Uterus (tissue), 4 donors: ENCODE results near the gene COPS7A. TPM values are rescaled to one million over a fixed set of nuclear protein-coding genes. Genes with fewer than 3 reads are reported as not detected.

ENCODE experiments used
- DNase-seq, 2 donors: peaks; one replicate each; pipeline ENCODE4 v3.0.0-alpha.2; 2019 to 2020
- H3K27ac ChIP-seq, 2 donors: fragments of 200-600 bp; sonication (generic); 1 replicate in 1 of 2; 2 replicates in 1 of 2; pipeline ENCODE4 v1.5.1; 2016 to 2018
- H3K27me3 ChIP-seq, 2 donors: fragments of 200-600 bp; sonication (generic); one replicate each; pipeline ENCODE4 v1.5.1; 2018 to 2019; ENCODE audit warnings: control low read depth in 1 of 2
- H3K36me3 ChIP-seq, 2 donors: fragments of 200-600 bp; sonication (generic); one replicate each; pipeline ENCODE4 v1.5.1; 2019; ENCODE audit warnings: control low read depth in 1 of 2
- H3K4me1 ChIP-seq, 2 donors: fragments of 200-600 bp; sonication (generic); one replicate each; pipeline ENCODE4 v1.5.1; 2018 to 2019; ENCODE audit warnings: control low read depth in 1 of 2
- H3K4me3 ChIP-seq, 2 donors: fragments of 200-600 bp; sonication (generic); 1 replicate in 1 of 2; 2 replicates in 1 of 2; pipeline ENCODE4 v1.5.1; 2018 to 2019; ENCODE audit warnings: mild to moderate bottlenecking in 1 of 2
- H3K9me3 ChIP-seq, 2 donors: fragments of 200-600 bp; sonication (generic); one replicate each; pipeline ENCODE4 v1.5.1; 2019; ENCODE audit warnings: control low read depth in 1 of 2
- CTCF ChIP-seq, 4 experiments: fragments of 200-600 bp in 2 of 4; fragments of 450-650 bp in 2 of 4; sonication (generic) in 2 of 4; IDR thresholded peaks; one replicate each; pipeline ENCODE4 v1.5.1; 2016 to 2019; ENCODE audit warnings: antibody characterized with exemption in 4 of 4, mild to moderate bottlenecking in 2 of 4, moderate library complexity in 1 of 4
- POLR2A ChIP-seq, 2 donors: fragments of 450-650 bp; IDR thresholded peaks; one replicate each; pipeline ENCODE4 v1.6.1; 2016; ENCODE audit warnings: antibody characterized with exemption in 2 of 2, mild to moderate bottlenecking in 1 of 2, moderate library complexity in 1 of 2
- intact Hi-C: fragments of 100-400 bp; cut with DNase I; formaldehyde crosslinking; loops from one replicate; pipeline ENCODE4 v1.15.1; 2023; ENCODE audit warnings: low total_unique reads
- total RNA-seq, 4 donors: library from RNA; depleted of rRNA in 3 of 4; stranded (reverse); fragments of >200 nt in 3 of 4; gene quantifications; one replicate each; pipeline versions ENCODE4 v1.1.0 to v1.2.4, GENCODE V29; 2014 to 2023
- donor health status: DM: yes; HTN: yes; CAD: no.

The COPS7A gene
- total RNA-seq, 4 donors from 2014 or later: 35.6 to 50.3 (median 37.7) TPM

- peak overlapping the region; percentile 74 to 98 for H3K27ac ChIP-seq
- no peak for DNase-seq
- H3K9me3 ChIP-seq: no peaks in the 10 kb centered on the region
- H3K36me3 ChIP-seq: no peaks in the 10 kb centered on the region
- no peaks in the 10 kb centered on the region for H3K27me3 ChIP-seq
- intact Hi-C loops: no loop called here
- no peak for TF ChIP-seq POLR2A (IDR thresholded peaks at IDR 0.05)
- TF ChIP-seq CTCF (IDR thresholded peaks at IDR 0.05): no peak
- H3K4me3 ChIP-seq: peak overlapping the region in 1 of 2 donors; percentile 41
- peaks cover 0 to under 1% of the 10 kb centered on the region in 2 donors for H3K4me1 ChIP-seq
Measured at GRCh38 chr12:6773590-6774351, 49.9 kb downstream of the COPS7A start.

GRCh38 chr12:6774499-6775062 lies 50.7 kb downstream of the COPS7A start:
- Histone ChIP-seq H3K36me3 (no peaks in the 10 kb centered on the region), H3K4me1 (no peaks in the 10 kb centered on the region), H3K27me3 (no peaks in the 10 kb centered on the region), H3K9me3 (no peaks in the 10 kb centered on the region), H3K27ac (peak overlapping the region; percentile 74 to 98), H3K4me3 (no peak overlapping the region)
- intact Hi-C loops: no loop called here
- TF ChIP-seq CTCF (IDR thresholded peaks at IDR 0.05) (no peak), POLR2A (IDR thresholded peaks at IDR 0.05) (no peak)
- no peak for DNase-seq

- H3K9me3 ChIP-seq: no peaks in the 10 kb centered on the region
- intact Hi-C loops: no loop called here
- no peak overlapping the region for H3K4me3 ChIP-seq
- no peaks in the 10 kb centered on the region for H3K4me1 ChIP-seq
- no peak overlapping the region for H3K27ac ChIP-seq
- no peaks in the 10 kb centered on the region for H3K36me3 ChIP-seq
- TF ChIP-seq CTCF (IDR thresholded peaks at IDR 0.05): no peak
- no peak for TF ChIP-seq POLR2A (IDR thresholded peaks at IDR 0.05)
- no peaks in the 10 kb centered on the region for H3K27me3 ChIP-seq
- no peak for DNase-seq
Measured at GRCh38 chr12:6775185-6776174, 51.6 kb downstream of the COPS7A start.

GRCh38 chr12:6777386-6777785 lies 53.5 kb downstream of the COPS7A start:
- Histone ChIP-seq H3K4me3 (no peak overlapping the region), H3K36me3 (no peaks in the 10 kb centered on the region), H3K27ac (peak overlapping the region; percentile 83 to 84), H3K27me3 (no peaks in the 10 kb centered on the region), H3K9me3 (no peaks in the 10 kb centered on the region), H3K4me1 (no peaks in the 10 kb centered on the region)
- intact Hi-C loops: no loop called here
- TF ChIP-seq POLR2A (IDR thresholded peaks at IDR 0.05) (no peak), CTCF (IDR thresholded peaks at IDR 0.05) (no peak)
- no peak for DNase-seq
